K562 (cell line): ENCODE data around the gene UQCC2. TPM values are rescaled to one million over a fixed set of nuclear protein-coding genes. Genes with fewer than 3 reads are reported as not detected.

Source experiments
- ATAC-seq: fragments of 200-7000 bp; cut with Tn5 transposase; 3 replicates; pipeline ENCODE4 v1.9.1; 2020; ENCODE audit warnings: moderate library complexity
- BruUV-seq: library from RNA; stranded (reverse); fragments of 400-500 nt; replicated peaks from 2 replicates; lab custom pipeline; 2021; lab: Mats Ljungman, UMichigan
- CTCF ChIA-PET: fragments of 300-600 bp; formaldehyde crosslinking; extraction: SDS; loops from one replicate; lab custom pipeline; 2021; ENCODE audit warnings: low intra/inter-chr PET ratio; lab: Yijun Ruan, JAX
- POLR2A ChIA-PET: fragments of 300-600, 350-650 bp; sonication (Branson Sonifier 250); formaldehyde crosslinking; extraction: SDS; loops from one replicate; lab custom pipeline; 2021; ENCODE audit warnings: antibody characterized with exemption, inconsistent platforms; lab: Yijun Ruan, JAX
- DNase-seq, 4 experiments: peaks; one replicate each; pipeline versions ENCODE4 v3.0.0 to v3.0.0-alpha.2; 2011 to 2018; ENCODE audit warnings: low spot score in 3 of 4, mixed read lengths in 3 of 4; ENCODE audit errors: extremely low read depth in 1 of 4
- FAIRE-seq: peaks from 2 replicates; lab custom pipeline; 2011; peaks lifted over from hg19 to GRCh38; lab: Jason Lieb, UNC
- H2AFZ ChIP-seq: 2 replicates; pipeline ENCODE4 v1.6.0; 2011; ENCODE audit warnings: low read depth, low read length, control low read depth, inconsistent platforms
- H3K27ac ChIP-seq: fragments of 200-600 bp; 3 replicates; pipeline ENCODE4 v1.8.0; 2011; ENCODE audit warnings: low read depth, mild to moderate bottlenecking, control low read depth, inconsistent platforms, low read length, moderate library complexity, mixed read lengths; ENCODE audit errors: extremely low read depth
- H3K27me3 ChIP-seq, 2 experiments: fragments of 300-600 bp in 1 of 2; 2 replicates in 1 of 2; 3 replicates in 1 of 2; pipeline versions ENCODE4 v1.6.0 to v1.8.0; 2011; ENCODE audit warnings: inconsistent platforms in 2 of 2, low read length in 2 of 2, mild to moderate bottlenecking in 1 of 2, mixed read lengths in 1 of 2, moderate library complexity in 1 of 2; ENCODE audit not compliant: control insufficient read depth in 2 of 2, insufficient read depth in 2 of 2
- H3K36me3 ChIP-seq: fragments of 300-600 bp; 3 replicates; pipeline ENCODE4 v1.8.0; 2011; ENCODE audit warnings: mild to moderate bottlenecking, low read length, inconsistent platforms; ENCODE audit not compliant: control insufficient read depth, insufficient read depth
- H3K4me1 ChIP-seq, 2 experiments: fragments of 200-600 bp in 1 of 2; replicated peaks in 1 of 2; 2 replicates in 1 of 2; 3 replicates in 1 of 2; pipeline versions ENCODE4 v1.5.1 to v1.8.0; 2011; ENCODE audit warnings: inconsistent platforms in 2 of 2, low read length in 2 of 2, mild to moderate bottlenecking in 1 of 2, mixed read lengths in 1 of 2, moderate library complexity in 1 of 2; ENCODE audit not compliant: control insufficient read depth in 2 of 2, insufficient read depth in 2 of 2
- H3K4me2 ChIP-seq: 2 replicates; pipeline ENCODE4 v1.6.1; 2011; ENCODE audit warnings: low read length, control low read depth, inconsistent platforms, mixed read lengths; ENCODE audit not compliant: insufficient read depth
- H3K4me3 ChIP-seq: fragments of 200-600 bp; sonication (generic), shearing (Covaris generic); 2 replicates; pipeline ENCODE4 v1.5.1; 2016; ENCODE audit warnings: control low read depth, inconsistent platforms
- H3K79me2 ChIP-seq: fragments of 200-600 bp; 3 replicates; pipeline ENCODE4 v1.8.0; 2011; ENCODE audit warnings: low read length, inconsistent platforms; ENCODE audit not compliant: control insufficient read depth, insufficient read depth
- H3K9ac ChIP-seq, 2 experiments: 2 replicates each; pipeline versions ENCODE4 v1.6.0 to v1.6.1; 2011; ENCODE audit warnings: low read depth in 2 of 2, low read length in 2 of 2, control low read depth in 1 of 2, inconsistent platforms in 1 of 2, mild to moderate bottlenecking in 1 of 2, mixed read lengths in 1 of 2; ENCODE audit not compliant: insufficient read depth in 1 of 2
- H3K9me1 ChIP-seq: one replicate; pipeline ENCODE4 v1.6.0; 2011; ENCODE audit warnings: inconsistent platforms, mild to moderate bottlenecking, low read length, moderate library complexity; ENCODE audit not compliant: control insufficient read depth, insufficient read depth
- H3K9me3 ChIP-seq: replicated peaks from 2 replicates; pipeline ENCODE4 v1.5.1; 2011; ENCODE audit warnings: low read depth, low read length, inconsistent platforms; ENCODE audit not compliant: control insufficient read depth, insufficient read depth
- H4K20me1 ChIP-seq: replicated peaks from 2 replicates; pipeline ENCODE4 v1.6.1; 2011; ENCODE audit warnings: low read length, inconsistent platforms, mixed read lengths; ENCODE audit not compliant: control insufficient read depth, insufficient read depth
- CBFA2T2 ChIP-seq: fragments of 450-650 bp; conservative IDR thresholded peaks from 2 replicates; pipeline ENCODE4 v1.6.1; 2017; ENCODE audit warnings: mild to moderate bottlenecking
- CBFA2T3 ChIP-seq: fragments of 450-650 bp; IDR thresholded peaks from 2 replicates; pipeline ENCODE4 v1.6.1; 2017
- CEBPG ChIP-seq, 3 experiments: fragments of 200-800 bp in 1 of 3; sonication (Bioruptor generic) in 1 of 3; sonication (generic) in 1 of 3; formaldehyde crosslinking in 1 of 3; IDR thresholded peaks in 2 of 3; conservative IDR thresholded peaks in 1 of 3; 2 replicates each; pipeline versions ENCODE4 v1.6.1 to v1.8.0; 2016 to 2022; ENCODE audit warnings: missing compliant biosample characterization in 2 of 3, missing genetic modification characterization in 2 of 3, mild to moderate bottlenecking in 1 of 3, missing genetic modification reagents in 1 of 3
- FOS ChIP-seq: IDR thresholded peaks from 3 replicates; pipeline ENCODE4 v1.6.1; 2011; ENCODE audit not compliant: insufficient read length; ENCODE audit errors: extremely low read depth
- MCM5 ChIP-seq: fragments of 450-650 bp; IDR thresholded peaks from 2 replicates; pipeline ENCODE4 v1.6.1; 2016; ENCODE audit warnings: low read depth
- MIER1 ChIP-seq: fragments of 450-650 bp; IDR thresholded peaks from 2 replicates; pipeline ENCODE4 v1.6.1; 2016; ENCODE audit warnings: antibody characterized with exemption, mild to moderate bottlenecking, low read depth
- SAFB2 ChIP-seq: fragments of 200-400 bp; formaldehyde crosslinking; IDR thresholded peaks from 2 replicates; pipeline ENCODE4 v1.6.1; 2018; ENCODE audit warnings: borderline replicate concordance, low read length, low read depth, moderate library complexity; ENCODE audit not compliant: severe bottlenecking
- TBL1XR1 ChIP-seq, 2 experiments: IDR thresholded peaks; 2 replicates each; pipeline ENCODE4 v1.6.1; 2012; ENCODE audit warnings: improper control_type of control experiment in 2 of 2, low read length in 2 of 2, mild to moderate bottlenecking in 1 of 2
- ZBTB7A ChIP-seq: IDR thresholded peaks from 2 replicates; pipeline ENCODE4 v1.6.1; 2011; ENCODE audit warnings: low read depth, mild to moderate bottlenecking, low read length, moderate library complexity, borderline replicate concordance; ENCODE audit not compliant: control insufficient read depth
- ZNF143 ChIP-seq: sonication (generic); formaldehyde crosslinking; IDR thresholded peaks from 2 replicates; pipeline ENCODE4 v1.9.0; 2022; ENCODE audit warnings: mild to moderate bottlenecking, missing genetic modification reagents
- ZNF324 ChIP-seq: fragments of 250-450 bp; sonication (Bioruptor Pico); IDR thresholded peaks from 2 replicates; pipeline ENCODE4 v1.4.0; 2020; ENCODE audit warnings: mild to moderate bottlenecking
- ZNF57 ChIP-seq: fragments of 450-650 bp; formaldehyde crosslinking; IDR thresholded peaks from 2 replicates; pipeline ENCODE4 v1.4.0; 2020; ENCODE audit warnings: mild to moderate bottlenecking, moderate library complexity
- ZSCAN29 ChIP-seq: fragments of 450-650 bp; IDR thresholded peaks from 2 replicates; pipeline ENCODE4 v1.6.1; 2017
- WGBS: fragments of 100-300 bp; shearing (Covaris generic); methylation state at CpG from one replicate; pipeline ENCODE4 v1.1.6; 2016; ENCODE audit warnings: low coverage, mixed read lengths; ENCODE audit not compliant: insufficient coverage; ENCODE audit errors: missing lambda C conversion rate; 5-methylcytosine and 5-hydroxymethylcytosine counted together
- in situ Hi-C: fragments of 300-500 bp; cut with MboI; formaldehyde crosslinking; loops from 4 replicates; pipeline ENCODE4 v1.15.0; 2018; ENCODE audit warnings: inconsistent platforms, mixed read lengths
- intact Hi-C: fragments of 100-400 bp; cut with micrococcal nuclease; formaldehyde crosslinking; loops from 2 replicates; pipeline ENCODE4 v1.14.2; 2022
- polyA plus RNA-seq, 8 experiments: library from polyadenylated mRNA; depleted of rRNA in 4 of 8; stranded (reverse) in 5 of 8; unstranded in 3 of 8; fragments of >200 nt; fragmentation: Nextera tagmentation in 2 of 8; fragmentation: Illumina TruSeq in 1 of 8; extraction: Ambion mirVana in 2 of 8; extraction: Trizol in 1 of 8; gene quantifications; 2 replicates each; pipeline versions ENCODE4 v1.2.1 to v1.2.3, GENCODE V29; 2011 to 2014; ENCODE audit warnings: inconsistent platforms in 1 of 8, missing spikeins in 1 of 8
- total RNA-seq, 7 experiments: library from RNA; depleted of rRNA in 6 of 7; stranded (reverse); fragments of >200 nt in 6 of 7; fragmentation: Illumina TruSeq in 2 of 7; extraction: Trizol in 2 of 7; gene quantifications; 2 replicates each; pipeline versions ENCODE4 v1.2.1 to v1.2.3, GENCODE V29; 2011 to 2021; ENCODE audit warnings: low replicate concordance in 1 of 7
- TF ChIP-seq, protein P1 (sequence below), 2 experiments: fragments of 450-650 bp; IDR thresholded peaks; 2 replicates each; pipeline ENCODE4 v1.6.1; 2016; ENCODE audit warnings: mild to moderate bottlenecking in 2 of 2, borderline replicate concordance in 1 of 2, low read depth in 1 of 2, moderate library complexity in 1 of 2

UQCC2 gene
- total and polyA plus RNA-seq, 9 of the 15 experiments (the other 6 are each of a cell fraction or from before 2014, with no cell fraction given) = 58.5 to 927 (median 158) TPM

DNA sequence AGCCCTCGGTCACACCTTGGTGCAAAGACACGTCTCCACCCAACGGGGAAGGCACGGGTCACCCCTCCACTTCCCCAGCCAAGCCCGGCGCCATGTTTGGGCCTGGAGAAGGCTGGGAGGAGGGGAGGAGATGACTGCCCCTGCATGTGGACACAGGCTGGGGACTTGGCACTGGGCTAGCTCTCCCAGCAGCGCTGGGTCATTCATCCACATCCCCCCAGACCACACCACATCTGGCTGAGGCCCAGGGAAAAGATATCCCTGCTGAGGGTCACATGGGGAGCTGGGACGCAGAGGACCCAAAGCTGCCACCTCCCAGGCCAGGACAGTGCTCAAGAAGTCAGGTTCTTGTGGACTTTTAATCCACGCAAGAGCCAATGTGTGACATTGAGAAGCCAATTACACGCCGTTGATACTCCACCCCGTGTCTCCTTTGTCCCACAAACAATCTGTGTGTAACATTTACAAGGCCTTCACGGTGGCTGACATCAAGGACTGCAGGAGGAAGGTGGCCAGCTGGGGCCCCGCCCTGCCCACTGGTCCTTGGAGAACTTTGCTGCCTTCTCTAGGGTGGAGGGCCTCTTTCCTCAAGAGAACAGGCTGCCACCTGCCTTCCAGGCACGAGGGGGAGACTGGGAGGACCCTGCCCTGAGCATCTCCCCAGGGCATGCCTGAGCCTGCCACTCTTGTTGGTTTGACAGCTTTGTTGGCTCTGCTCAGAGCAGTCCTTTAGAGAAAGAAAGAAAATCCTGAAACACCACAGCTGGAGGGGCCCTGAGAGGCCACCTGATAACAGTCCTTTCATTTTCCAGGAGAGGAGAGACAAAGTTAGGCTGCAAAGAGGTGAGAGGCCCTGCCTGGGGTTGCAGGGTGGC, 40.5 kb upstream of the UQCC2 start:
- 4% methylated on average over 14 of the region's 15 CpGs for WGBS
- POLR2A ChIA-PET = interaction anchor here (0.7 to 1.2 kb wide), 2 partner anchors 10 to 37 kb away, joined by 3 to 6 read pairs; no protein-coding TSS in a partner anchor
- in situ Hi-C loops (no loop called here), intact Hi-C loops (no loop called here)
- H3K27ac ChIP-seq = no peak overlapping the region
- no peaks in the 10 kb centered on the region for H3K9me3 ChIP-seq
- H3K4me1 ChIP-seq = peaks cover 0 to 10% of the 10 kb centered on the region in 2 experiments; a peak in 2 of 5 replicates
- no peak for DNase-seq
- no peak overlapping the region for H3K4me2 ChIP-seq
- no TSS peak for BruUV-seq
- peaks cover 37 to 73% of the 10 kb centered on the region in 2 experiments for H3K27me3 ChIP-seq
- no peaks in the 10 kb centered on the region for H3K36me3 ChIP-seq
- no peak overlapping the region for H3K4me3 ChIP-seq
- H3K79me2 ChIP-seq = no peaks in the 10 kb centered on the region
- no peak; the same call in 1 of the 3 replicates for ATAC-seq
- H4K20me1 ChIP-seq = peaks cover 5% of the 10 kb centered on the region; the same call in 1 of the 2 replicates
- H2AFZ ChIP-seq = no peak overlapping the region
- CTCF ChIA-PET = no interaction called here
- no peak for FAIRE-seq
- H3K9me1 ChIP-seq = peaks cover 3% of the 10 kb centered on the region
- no peak overlapping the region for H3K9ac ChIP-seq
- TF ChIP-seq SAFB2 (no peak), MCM5 (no peak), TBL1XR1 (IDR thresholded peaks at IDR 0.05; ENCODE audit: low read length in 2 of 2) (no peak), CBFA2T3 (no peak), ZNF143 (no peak), ZSCAN29 (no peak), FOS (no peak), ZBTB7A (no peak), ZNF57 (CRISPR knock-in tag) (no peak), ZNF324 (CRISPR knock-in tag) (no peak), CBFA2T2 (no peak), CEBPG (CRISPR knock-in tag; IDR thresholded peaks at IDR 0.05) (no peak), CEBPG (tag; conservative IDR thresholded peaks at IDR 0.05 in 1 of 2, IDR thresholded peaks at IDR 0.05 in 1 of 2) (no peak), MIER1 (no peak)
- TF ChIP-seq, protein P1, sequence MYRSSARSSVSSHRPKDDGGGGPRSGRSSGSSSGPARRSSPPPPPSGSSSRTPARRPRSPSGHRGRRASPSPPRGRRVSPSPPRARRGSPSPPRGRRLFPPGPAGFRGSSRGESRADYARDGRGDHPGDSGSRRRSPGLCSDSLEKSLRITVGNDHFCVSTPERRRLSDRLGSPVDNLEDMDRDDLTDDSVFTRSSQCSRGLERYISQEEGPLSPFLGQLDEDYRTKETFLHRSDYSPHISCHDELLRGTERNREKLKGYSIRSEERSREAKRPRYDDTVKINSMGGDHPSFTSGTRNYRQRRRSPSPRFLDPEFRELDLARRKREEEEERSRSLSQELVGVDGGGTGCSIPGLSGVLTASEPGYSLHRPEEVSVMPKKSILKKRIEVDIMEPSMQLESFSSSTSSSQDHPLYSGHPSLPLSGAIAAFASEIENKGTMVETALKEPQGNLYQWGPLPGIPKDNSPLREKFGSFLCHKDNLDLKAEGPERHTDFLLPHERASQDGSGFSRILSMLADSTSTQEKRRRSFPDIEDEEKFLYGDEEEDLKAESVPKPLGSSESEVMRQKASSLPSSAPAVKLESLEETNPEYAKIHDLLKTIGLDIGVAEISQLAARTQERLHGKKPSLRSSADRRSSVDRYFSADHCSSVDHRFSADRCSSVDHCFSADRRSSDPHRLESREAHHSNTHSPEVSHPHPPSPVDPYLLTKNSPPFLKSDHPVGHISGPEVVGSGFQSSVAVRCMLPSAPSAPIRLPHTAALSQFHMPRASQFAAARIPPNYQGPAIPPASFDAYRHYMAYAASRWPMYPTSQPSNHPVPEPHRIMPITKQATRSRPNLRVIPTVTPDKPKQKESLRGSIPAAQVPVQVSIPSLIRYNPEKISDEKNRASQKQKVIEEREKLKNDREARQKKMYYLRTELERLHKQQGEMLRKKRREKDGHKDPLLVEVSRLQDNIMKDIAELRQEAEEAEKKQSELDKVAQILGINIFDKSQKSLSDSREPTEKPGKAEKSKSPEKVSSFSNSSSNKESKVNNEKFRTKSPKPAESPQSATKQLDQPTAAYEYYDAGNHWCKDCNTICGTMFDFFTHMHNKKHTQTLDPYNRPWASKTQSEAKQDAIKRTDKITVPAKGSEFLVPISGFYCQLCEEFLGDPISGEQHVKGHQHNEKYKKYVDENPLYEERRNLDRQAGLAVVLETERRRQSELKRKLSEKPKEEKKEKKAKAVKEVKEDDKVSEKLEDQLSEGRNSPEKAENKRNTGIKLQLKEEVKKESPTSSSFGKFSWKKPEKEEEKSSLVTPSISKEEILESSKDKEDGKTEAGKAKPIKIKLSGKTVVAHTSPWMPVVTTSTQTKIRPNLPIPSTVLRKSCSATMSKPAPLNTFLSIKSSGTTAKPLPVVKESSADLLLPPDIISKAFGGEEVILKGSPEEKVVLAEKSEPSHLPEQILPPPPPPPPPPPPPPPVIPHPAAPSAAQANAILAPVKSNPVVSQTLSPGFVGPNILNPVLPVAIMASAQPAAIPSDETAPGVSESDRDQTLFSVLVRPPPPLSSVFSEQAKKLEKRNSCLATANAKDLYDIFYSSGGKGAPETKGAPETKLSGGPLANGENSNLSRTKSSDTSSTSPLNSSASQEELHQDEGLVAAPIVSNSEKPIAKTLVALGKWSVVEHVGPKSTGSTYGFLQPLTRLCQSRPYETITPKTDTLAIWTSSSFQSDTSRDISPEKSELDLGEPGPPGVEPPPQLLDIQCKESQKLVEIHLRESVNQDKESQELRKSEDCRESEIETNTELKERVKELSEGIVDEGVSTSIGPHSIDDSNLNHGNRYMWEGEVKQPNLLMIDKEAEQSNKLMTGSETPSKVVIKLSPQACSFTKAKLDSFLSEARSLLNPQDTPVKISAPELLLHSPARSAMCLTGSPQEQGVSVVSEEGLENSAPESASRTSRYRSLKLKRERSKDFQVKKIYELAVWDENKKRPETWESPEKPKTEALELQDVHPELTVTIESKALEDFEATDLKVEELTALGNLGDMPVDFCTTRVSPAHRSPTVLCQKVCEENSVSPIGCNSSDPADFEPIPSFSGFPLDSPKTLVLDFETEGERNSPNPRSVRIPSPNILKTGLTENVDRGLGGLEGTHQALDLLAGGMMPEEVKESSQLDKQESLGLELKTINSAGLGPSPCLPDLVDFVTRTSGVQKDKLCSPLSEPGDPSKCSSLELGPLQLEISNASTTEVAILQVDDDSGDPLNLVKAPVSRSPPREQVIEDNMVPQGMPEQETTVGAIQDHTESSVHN (IDR thresholded peaks at IDR 0.05; ENCODE audit: borderline replicate concordance in 1 of 2, low read depth in 1 of 2) = no peak
